Epithelial cell of proximal tubule (primary cell): ENCODE results near the gene CD109. TPM values are rescaled to one million over a fixed set of nuclear protein-coding genes. Genes with fewer than 3 reads are reported as not detected.
A peak's percentile ranks its signal among the peaks of the same experiment; 100 is the strongest.

ENCODE experiments used
- DNase-seq: peaks from one replicate; pipeline ENCODE4 v3.0.0-alpha.2; 2011; ENCODE audit warnings: low read depth
- H3K4me3 ChIP-seq: 2 replicates; pipeline ENCODE4 v1.5.1; 2011; ENCODE audit warnings: low read depth, mild to moderate bottlenecking, low read length
- total RNA-seq: library from RNA; depleted of rRNA; stranded (reverse); fragments of >200 nt; gene quantifications from 2 replicates; pipeline ENCODE4 v1.2.3, GENCODE V29; 2015
- TF ChIP-seq, protein P1 (sequence below): conservative IDR thresholded peaks from 2 replicates; pipeline ENCODE4 v1.5.1; 2012; ENCODE audit warnings: low read depth, mild to moderate bottlenecking, low read length

The CD109 gene
- total RNA-seq, 1 donor from 2014 or later, result 24.3 TPM

DNA sequence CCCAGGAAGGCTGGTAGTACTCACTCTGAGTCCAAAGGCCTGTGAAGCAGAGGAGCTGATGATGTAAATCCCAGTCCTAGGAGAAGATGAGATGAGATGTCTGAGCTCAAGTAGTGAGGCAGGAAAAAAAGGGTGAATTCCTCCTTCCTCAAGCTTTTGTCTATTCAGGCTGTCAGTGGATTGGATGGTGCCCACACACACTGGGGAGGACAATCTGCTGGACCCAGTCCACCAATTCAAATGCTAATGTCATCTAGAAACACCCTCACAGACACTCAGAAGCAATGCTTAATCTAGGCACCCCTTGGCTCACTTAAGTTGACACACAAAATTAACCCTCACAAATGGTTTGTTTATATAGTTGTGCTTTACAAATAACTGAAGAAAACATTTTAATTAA lies 94.6 kb downstream of the CD109 start:
- TF ChIP-seq, protein P1, sequence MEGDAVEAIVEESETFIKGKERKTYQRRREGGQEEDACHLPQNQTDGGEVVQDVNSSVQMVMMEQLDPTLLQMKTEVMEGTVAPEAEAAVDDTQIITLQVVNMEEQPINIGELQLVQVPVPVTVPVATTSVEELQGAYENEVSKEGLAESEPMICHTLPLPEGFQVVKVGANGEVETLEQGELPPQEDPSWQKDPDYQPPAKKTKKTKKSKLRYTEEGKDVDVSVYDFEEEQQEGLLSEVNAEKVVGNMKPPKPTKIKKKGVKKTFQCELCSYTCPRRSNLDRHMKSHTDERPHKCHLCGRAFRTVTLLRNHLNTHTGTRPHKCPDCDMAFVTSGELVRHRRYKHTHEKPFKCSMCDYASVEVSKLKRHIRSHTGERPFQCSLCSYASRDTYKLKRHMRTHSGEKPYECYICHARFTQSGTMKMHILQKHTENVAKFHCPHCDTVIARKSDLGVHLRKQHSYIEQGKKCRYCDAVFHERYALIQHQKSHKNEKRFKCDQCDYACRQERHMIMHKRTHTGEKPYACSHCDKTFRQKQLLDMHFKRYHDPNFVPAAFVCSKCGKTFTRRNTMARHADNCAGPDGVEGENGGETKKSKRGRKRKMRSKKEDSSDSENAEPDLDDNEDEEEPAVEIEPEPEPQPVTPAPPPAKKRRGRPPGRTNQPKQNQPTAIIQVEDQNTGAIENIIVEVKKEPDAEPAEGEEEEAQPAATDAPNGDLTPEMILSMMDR, result no peak
- no peak overlapping the region for H3K4me3 ChIP-seq
- DNase-seq, result no peak

DNA sequence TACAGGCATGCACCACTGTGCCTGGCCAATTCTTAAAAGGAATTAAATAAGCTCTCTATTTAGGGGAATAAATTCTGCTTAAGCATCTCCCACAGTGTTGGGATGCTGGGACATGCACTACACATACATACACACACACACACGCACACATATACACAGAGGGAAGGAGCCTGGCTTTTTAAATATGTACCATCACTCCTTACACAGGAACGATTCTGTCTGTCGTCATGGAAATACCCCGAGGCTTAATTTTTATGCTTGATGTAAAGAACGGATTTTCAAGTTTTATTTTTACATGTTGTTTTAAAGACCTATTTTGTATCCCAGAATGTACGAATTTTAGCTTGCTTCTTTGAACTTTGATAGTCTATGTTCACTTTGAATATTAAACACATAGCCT lies 95.3 kb downstream of the CD109 start:
- TF ChIP-seq, protein P1, result no peak
- no peak overlapping the region for H3K4me3 ChIP-seq
- DNase-seq, result no peak

DNA sequence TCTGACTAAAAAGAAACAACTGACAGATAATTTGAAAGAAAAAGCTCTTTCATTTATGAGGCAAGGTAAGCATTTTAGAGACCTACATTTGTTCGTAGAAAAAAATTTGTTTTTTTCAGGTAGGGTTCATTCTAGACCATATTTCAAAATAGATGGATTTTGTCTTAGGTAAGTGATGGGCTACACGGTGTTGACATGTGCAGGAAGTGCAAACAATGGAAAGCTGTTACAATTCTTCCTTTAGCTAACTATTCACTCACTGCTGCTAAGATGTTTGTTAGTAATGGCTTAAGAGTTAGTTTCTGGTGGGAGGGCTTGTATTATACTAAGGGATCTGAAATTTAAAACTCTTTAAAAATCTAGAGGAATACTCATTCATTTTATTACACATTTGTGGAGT lies 96.7 kb downstream of the CD109 start:
- DNase-seq, result no peak
- H3K4me3 ChIP-seq, result no peak overlapping the region
- TF ChIP-seq, protein P1, result no peak

DNA sequence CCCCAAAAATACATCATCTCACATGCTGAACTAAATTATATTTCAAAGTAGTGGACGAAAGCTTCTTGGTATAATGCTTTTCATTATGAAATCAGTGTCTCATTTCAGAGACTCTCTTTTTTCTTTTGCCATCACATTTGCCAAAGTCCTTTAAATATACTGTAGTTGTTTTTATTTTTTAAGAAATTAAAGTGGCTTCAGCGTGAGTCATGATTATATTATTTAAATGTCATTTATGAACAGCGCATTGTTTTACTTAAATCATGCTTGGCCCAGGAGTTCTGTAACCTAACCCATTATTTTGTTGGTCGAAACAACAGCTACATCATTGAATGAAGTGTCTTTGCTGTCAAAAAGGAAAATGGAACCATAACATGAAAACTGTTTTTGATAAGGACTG lies 100.9 kb downstream of the CD109 start:
- no peak for DNase-seq
- no peak overlapping the region for H3K4me3 ChIP-seq
- TF ChIP-seq, protein P1, result no peak

DNA sequence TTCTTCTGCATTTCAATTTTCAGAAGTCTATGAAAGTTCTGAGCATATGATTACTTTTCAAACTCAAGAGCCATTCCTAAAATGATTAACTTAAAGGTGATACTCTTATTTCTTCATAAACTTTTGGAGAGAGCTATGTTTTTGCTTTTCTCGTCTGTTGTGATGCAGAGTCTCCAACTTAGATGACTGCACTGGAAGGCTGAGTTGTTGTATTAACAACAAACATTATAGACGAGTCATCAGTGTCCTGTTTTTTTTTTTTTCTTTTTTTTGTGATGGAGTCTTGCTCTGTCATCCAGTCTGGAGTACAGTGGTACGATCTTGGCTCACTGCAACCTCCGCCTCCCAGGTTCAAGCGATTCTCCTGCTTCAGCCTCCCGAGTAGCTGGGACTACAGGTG lies 101.9 kb downstream of the CD109 start:
- no peak overlapping the region for H3K4me3 ChIP-seq
- TF ChIP-seq, protein P1, result no peak
- DNase-seq, result no peak

DNA sequence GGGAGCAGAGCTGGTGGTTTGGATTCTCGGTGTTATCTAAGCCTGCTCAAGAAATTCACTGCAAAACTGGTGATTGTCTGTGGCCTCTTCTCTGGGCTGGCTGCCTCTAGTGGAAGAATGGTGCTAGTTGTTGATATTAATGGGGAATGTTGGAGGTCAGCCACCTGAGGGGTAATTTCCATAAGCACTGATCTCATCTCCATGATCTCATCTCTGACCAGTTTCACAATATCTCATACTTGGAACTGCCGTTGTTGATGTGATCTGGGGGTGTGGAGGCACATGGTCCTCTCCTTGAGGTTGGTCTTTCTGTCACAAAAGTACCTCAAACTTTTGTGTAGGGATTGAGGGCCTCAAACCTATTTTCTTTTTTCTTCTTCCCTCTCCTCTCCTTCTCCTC lies 102.6 kb downstream of the CD109 start:
- DNase-seq, result peak; percentile 94
- H3K4me3 ChIP-seq, result no peak overlapping the region
- TF ChIP-seq, protein P1, result peak; percentile 64

DNA sequence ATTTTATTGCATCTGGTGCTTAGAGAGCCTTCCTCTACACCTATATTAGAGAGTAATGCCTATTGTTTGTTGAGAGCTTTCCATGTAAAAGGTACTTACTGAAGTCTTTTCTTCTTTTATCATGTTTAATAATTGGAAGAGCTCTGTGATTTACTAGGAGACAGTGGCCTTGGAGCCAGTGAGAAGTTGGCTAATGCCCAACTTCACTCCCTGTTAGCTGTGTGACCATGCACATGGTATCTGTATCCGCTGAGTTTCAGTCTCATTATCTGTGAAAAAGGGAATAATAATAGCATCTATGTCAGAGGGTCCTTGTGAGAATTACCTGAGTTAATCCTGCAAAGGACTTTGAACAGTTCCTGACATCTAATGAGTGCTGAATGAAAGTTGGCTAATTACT lies 105.0 kb downstream of the CD109 start:
- no peak for DNase-seq
- TF ChIP-seq, protein P1, result no peak
- H3K4me3 ChIP-seq, result no peak overlapping the region
